H1 (cell line): ENCODE results near the gene S100PBP. TPM values are rescaled to one million over a fixed set of nuclear protein-coding genes. Genes with fewer than 3 reads are reported as not detected.

ENCODE experiments used
- CTCF ChIA-PET: fragments of 300-600 bp; sonication (Branson Sonifier 250); formaldehyde crosslinking; loops from one replicate; lab custom pipeline; 2021; ENCODE audit not compliant: partially characterized antibody; lab: Charles Lee
- POLR2A ChIA-PET: fragments of 300-600 bp; sonication (Branson Sonifier 250); formaldehyde crosslinking; loops from one replicate; lab custom pipeline; 2021; ENCODE audit warnings: inconsistent platforms; ENCODE audit not compliant: partially characterized antibody; lab: Charles Lee
- DNase-seq, 2 experiments: peaks; one replicate each; pipeline versions ENCODE4 v3.0.0 to v3.0.0-alpha.2; 2010 to 2022; ENCODE audit warnings: low spot score in 2 of 2, low read depth in 1 of 2, mixed read lengths in 1 of 2
- FAIRE-seq: peaks from 2 replicates; lab custom pipeline; 2011; peaks lifted over from hg19 to GRCh38; lab: Jason Lieb, UNC
- H2AFZ ChIP-seq: 2 replicates; pipeline ENCODE4 v1.8.1; 2012; ENCODE audit warnings: low read length, inconsistent platforms
- H2AK5ac ChIP-seq: 2 replicates; pipeline ENCODE4 v1.6.1; 2013; ENCODE audit warnings: low read depth, low read length
- H2BK120ac ChIP-seq: replicated peaks from 2 replicates; pipeline ENCODE3; 2013; ENCODE audit warnings: low read depth, low read length, inconsistent platforms
- H2BK12ac ChIP-seq: 2 replicates; pipeline ENCODE4 v1.6.1; 2013; ENCODE audit warnings: low read depth, low read length
- H2BK15ac ChIP-seq: 2 replicates; pipeline ENCODE4 v1.6.1; 2013; ENCODE audit warnings: low read length
- H2BK20ac ChIP-seq: 2 replicates; pipeline ENCODE4 v1.6.1; 2013; ENCODE audit warnings: low read length
- H2BK5ac ChIP-seq: 2 replicates; pipeline ENCODE4 v1.6.1; 2013; ENCODE audit warnings: low read depth, low read length
- H3K14ac ChIP-seq: 2 replicates; pipeline ENCODE4 v1.6.1; 2013; ENCODE audit warnings: inconsistent platforms; ENCODE audit not compliant: insufficient read length
- H3K18ac ChIP-seq: 2 replicates; pipeline ENCODE4 v1.6.1; 2013; ENCODE audit warnings: low read length; ENCODE audit errors: extremely low read depth
- H3K23ac ChIP-seq: 2 replicates; pipeline ENCODE4 v1.6.1; 2013; ENCODE audit warnings: inconsistent platforms; ENCODE audit not compliant: insufficient read length
- H3K23me2 ChIP-seq: 2 replicates; pipeline ENCODE4 v1.6.1; 2013; ENCODE audit warnings: low read depth, low read length
- H3K27ac ChIP-seq: 2 replicates; pipeline ENCODE4 v1.6.1; 2011; ENCODE audit warnings: low read depth, low read length, inconsistent platforms
- H3K27me3 ChIP-seq, 4 experiments: replicated peaks in 1 of 4; 1 replicate in 1 of 4; 2 replicates in 3 of 4; pipeline versions ENCODE4 v1.6.1 to v1.8.1; 2011 to 2013; ENCODE audit warnings: low read length in 3 of 4, mild to moderate bottlenecking in 3 of 4, inconsistent platforms in 2 of 4, mixed read lengths in 2 of 4, moderate library complexity in 1 of 4; ENCODE audit not compliant: control insufficient read depth in 3 of 4, insufficient read depth in 3 of 4; ENCODE audit errors: extremely low read depth in 1 of 4
- H3K36me3 ChIP-seq, 4 experiments: 2 replicates each; pipeline versions ENCODE4 v1.6.1 to v1.8.1; 2011 to 2013; ENCODE audit warnings: mild to moderate bottlenecking in 4 of 4, low read length in 3 of 4, moderate library complexity in 2 of 4, control low read depth in 1 of 4, inconsistent platforms in 1 of 4; ENCODE audit not compliant: insufficient read depth in 4 of 4, control insufficient read depth in 2 of 4
- H3K4ac ChIP-seq: replicated peaks from 2 replicates; pipeline ENCODE3; 2013; ENCODE audit warnings: low read length, low read depth, mixed read lengths, inconsistent platforms; ENCODE audit not compliant: insufficient read length
- H3K4me1 ChIP-seq, 4 experiments: replicated peaks in 1 of 4; 1 replicate in 1 of 4; 2 replicates in 3 of 4; pipeline versions ENCODE4 v1.6.1 to v1.8.1; 2011 to 2013; ENCODE audit warnings: low read length in 3 of 4, inconsistent platforms in 2 of 4, mixed read lengths in 1 of 4; ENCODE audit not compliant: insufficient read depth in 4 of 4, control insufficient read depth in 3 of 4
- H3K4me2 ChIP-seq, 2 experiments: 2 replicates each; pipeline versions ENCODE4 v1.6.1 to v1.8.1; 2011 to 2013; ENCODE audit warnings: low read depth in 2 of 2, low read length in 2 of 2, control low read depth in 1 of 2, inconsistent platforms in 1 of 2, mild to moderate bottlenecking in 1 of 2; ENCODE audit not compliant: insufficient read depth in 1 of 2
- H3K4me3 ChIP-seq, 4 experiments: fragments of 200-600, 300-600 bp in 1 of 4; sonication (generic), shearing (Covaris generic), sonication (Bioruptor Twin) in 1 of 4; 2 replicates each; pipeline versions ENCODE4 v1.5.1 to v1.8.1; 2011 to 2016; ENCODE audit warnings: low read length in 4 of 4, low read depth in 3 of 4, control low read depth in 2 of 4, inconsistent platforms in 2 of 4, mild to moderate bottlenecking in 2 of 4, mixed read lengths in 1 of 4, moderate library complexity in 1 of 4; ENCODE audit not compliant: insufficient read depth in 2 of 4; ENCODE audit errors: extremely low read depth in 1 of 4
- H3K56ac ChIP-seq: replicated peaks from 2 replicates; pipeline ENCODE3; 2013; ENCODE audit warnings: low read depth, mild to moderate bottlenecking, mixed read lengths, low read length, inconsistent platforms; ENCODE audit not compliant: insufficient read length
- H3K79me1 ChIP-seq: 2 replicates; pipeline ENCODE4 v1.6.1; 2013; ENCODE audit warnings: low read depth, low read length, control low read depth
- H3K79me2 ChIP-seq, 2 experiments: 2 replicates each; pipeline versions ENCODE4 v1.6.1 to v1.8.1; 2012 to 2013; ENCODE audit warnings: low read length in 2 of 2, mild to moderate bottlenecking in 2 of 2, inconsistent platforms in 1 of 2; ENCODE audit not compliant: insufficient read depth in 2 of 2, control insufficient read depth in 1 of 2
- H3K9ac ChIP-seq, 4 experiments: replicated peaks in 1 of 4; 1 replicate in 1 of 4; 2 replicates in 3 of 4; pipeline versions ENCODE4 v1.6.1 to v1.8.1; 2011 to 2013; ENCODE audit warnings: low read depth in 3 of 4, low read length in 3 of 4, control low read depth in 2 of 4, mild to moderate bottlenecking in 2 of 4, moderate library complexity in 2 of 4, inconsistent platforms in 1 of 4; ENCODE audit errors: extremely low read depth in 1 of 4
- H3K9me3 ChIP-seq, 2 experiments: 2 replicates each; pipeline versions ENCODE4 v1.6.1 to v1.8.1; 2012 to 2013; ENCODE audit warnings: mild to moderate bottlenecking in 2 of 2, moderate library complexity in 2 of 2, control low read depth in 1 of 2, inconsistent platforms in 1 of 2, low read depth in 1 of 2, low read length in 1 of 2, mixed read lengths in 1 of 2; ENCODE audit not compliant: insufficient read depth in 2 of 2
- H4K20me1 ChIP-seq, 2 experiments: replicated peaks in 1 of 2; 2 replicates each; pipeline versions ENCODE3 to v1.8.1; 2011 to 2013; ENCODE audit warnings: inconsistent platforms in 2 of 2, low read length in 2 of 2, mild to moderate bottlenecking in 1 of 2; ENCODE audit not compliant: insufficient read depth in 2 of 2, control insufficient read depth in 1 of 2
- H4K5ac ChIP-seq: 2 replicates; pipeline ENCODE4 v1.6.1; 2013; ENCODE audit warnings: low read length, low read depth, mixed read lengths, inconsistent platforms; ENCODE audit not compliant: insufficient read length
- H4K8ac ChIP-seq: 2 replicates; pipeline ENCODE4 v1.8.0; 2013; ENCODE audit warnings: mild to moderate bottlenecking, moderate library complexity, low read length, inconsistent platforms; ENCODE audit not compliant: insufficient read depth; ENCODE audit errors: extremely low read depth
- H4K91ac ChIP-seq: replicated peaks from 2 replicates; pipeline ENCODE3; 2013; ENCODE audit warnings: low read length, mixed read lengths, inconsistent platforms; ENCODE audit not compliant: insufficient read length
- WGBS, 2 experiments: shearing (Covaris generic) in 1 of 2; methylation state at CpG; one replicate each; pipeline versions ENCODE4 v1.1.6 to v1.1.7; 2013 to 2015; ENCODE audit warnings: low lambda C conversion rate in 2 of 2, mixed read lengths in 2 of 2, inconsistent platforms in 1 of 2, low coverage in 1 of 2, missing lambda C conversion rate in 1 of 2; ENCODE audit not compliant: insufficient replicate concordance in 2 of 2, insufficient coverage in 1 of 2, insufficient read length in 1 of 2; ENCODE audit errors: extremely low coverage in 1 of 2, missing lambda C conversion rate in 1 of 2; 5-methylcytosine and 5-hydroxymethylcytosine counted together
- polyA plus RNA-seq, 7 experiments: library from polyadenylated mRNA; depleted of rRNA in 3 of 7; stranded (reverse) in 5 of 7; unstranded in 2 of 7; fragments of >200 nt in 5 of 7; fragments of 200-250 nt in 2 of 7; gene quantifications; 1 replicate in 5 of 7; 2 replicates in 1 of 7; 4 replicates in 1 of 7; pipeline versions ENCODE4 v1.2.1 to v1.2.3, GENCODE V29; 2011 to 2013; ENCODE audit warnings: missing spikeins in 2 of 7, mixed read lengths in 2 of 7
- total RNA-seq: library from RNA; stranded (reverse); fragmentation: NEBNext Ultra II Directional; extraction: Animal tissue kit (Norgen Biotek cat#: 25700); gene quantifications from 2 replicates; pipeline ENCODE4 v1.2.1, GENCODE V29; 2021

The S100PBP gene
- total and polyA plus RNA-seq, 2 of the 8 experiments (the other 6 are each of a cell fraction or from before 2014, with no cell fraction given): 43.8 to 68.3 TPM

- H3K23me2 ChIP-seq: peaks cover 3% of the 10 kb centered on the region; the same call in 1 of the 2 replicates
- POLR2A ChIA-PET: interaction anchor here (2.2 kb wide), 1 partner anchor 15 kb away, joined by 9 read pairs; no protein-coding TSS in a partner anchor
- H3K27me3 ChIP-seq: peaks cover 5 to 21% (median 14%) of the 10 kb centered on the region in 4 experiments
- H3K56ac ChIP-seq: no peak overlapping the region
- H3K79me2 ChIP-seq: no peaks in the 10 kb centered on the region
- no peak overlapping the region for H3K14ac ChIP-seq
- H2BK15ac ChIP-seq: no peak overlapping the region
- no peak overlapping the region for H2AFZ ChIP-seq
- no peaks in the 10 kb centered on the region for H3K79me1 ChIP-seq
- no peak overlapping the region for H2AK5ac ChIP-seq
- H3K36me3 ChIP-seq: peaks cover 0 to 7% (median 0%) of the 10 kb centered on the region in 4 experiments; a peak in 4 of 8 replicates
- DNase-seq (no peak), FAIRE-seq (no peak)
- no peak overlapping the region for H3K4me2 ChIP-seq
- CTCF ChIA-PET: interaction anchor here (0.6 to 2.8 kb wide), 7 partner anchors 11 to 613 kb away, joined by 3 to 11 read pairs (median 4); no protein-coding TSS in a partner anchor
- no peak overlapping the region for H3K4me3 ChIP-seq
- no peak overlapping the region for H2BK12ac ChIP-seq
- H2BK5ac ChIP-seq: no peak overlapping the region
- H3K27ac ChIP-seq: no peak overlapping the region
- H3K4ac ChIP-seq: no peak overlapping the region
- H2BK20ac ChIP-seq: no peak overlapping the region
- WGBS, 2 experiments: 90% methylated on average over 3 of the region's 3 CpGs; no CpG with 5 or more reads in 1 of the 2 experiments
- no peaks in the 10 kb centered on the region for H3K9me3 ChIP-seq
- peaks cover 0 to 10% (median 7%) of the 10 kb centered on the region in 4 experiments; a peak in 5 of 7 replicates for H3K4me1 ChIP-seq
- H2BK120ac ChIP-seq: no peak overlapping the region
- H3K23ac ChIP-seq: no peak overlapping the region
- no peak overlapping the region for H3K9ac ChIP-seq
- H4K91ac ChIP-seq: no peak overlapping the region
- H3K18ac ChIP-seq: no peak overlapping the region
- H4K5ac ChIP-seq: no peak overlapping the region
- peaks cover 0 to 4% of the 10 kb centered on the region in 2 experiments for H4K20me1 ChIP-seq
- no peak overlapping the region for H4K8ac ChIP-seq
These were observed 48.4 kb downstream of the S100PBP start for GRCh38 chr1:32865639-32866405.
